ENCODE results near the gene TCAIM.
"Not testable (repeated sequence)": the region's sequence is repeated elsewhere in the genome, so short reads cannot be mapped to it uniquely, and the experiment has no call there.

TCAIM gene

GRCh38 chr3:44348993-44349392, 10.4 kb downstream of the TCAIM start:
- no peak for DNase-seq

GRCh38 chr3:44353355-44353924, 14.9 kb downstream of the TCAIM start:
- DNase-seq, result no peak

- peak; percentile 80 for DNase-seq
Measured at GRCh38 chr3:44355362-44356033, 16.9 kb downstream of the TCAIM start.

GRCh38 chr3:44359146-44359751, 20.7 kb downstream of the TCAIM start:
- DNase-seq, result no peak

GRCh38 chr3:44363591-44363990, 25.0 kb downstream of the TCAIM start:
- DNase-seq, result no peak

GRCh38 chr3:44365952-44366351, 27.4 kb downstream of the TCAIM start:
- no peak for DNase-seq

GRCh38 chr3:44375450-44375849, 36.9 kb downstream of the TCAIM start:
- DNase-seq, result no peak

GRCh38 chr3:44387404-44387803, 48.8 kb downstream of the TCAIM start:
- DNase-seq, result no peak

GRCh38 chr3:44392489-44392888, 53.9 kb downstream of the TCAIM start:
- DNase-seq, result no peak

- DNase-seq, result no peak
Measured at GRCh38 chr3:44395714-44396113, 57.1 kb downstream of the TCAIM start.

- DNase-seq, result no peak
Measured at GRCh38 chr3:44396200-44397171, 57.9 kb downstream of the TCAIM start.

- DNase-seq, result not testable (repeated sequence)
Measured at GRCh38 chr3:44398271-44398670, 59.7 kb downstream of the TCAIM start.

GRCh38 chr3:44398853-44399252, 60.3 kb downstream of the TCAIM start:
- DNase-seq, result no peak

- DNase-seq, result peak; percentile 11
Measured at GRCh38 chr3:44400771-44401170, 62.2 kb downstream of the TCAIM start.

GRCh38 chr3:44402548-44402947, 64.0 kb downstream of the TCAIM start:
- DNase-seq, result no peak

GRCh38 chr3:44409640-44410410, 71.3 kb downstream of the TCAIM start:
- no peak for DNase-seq

GRCh38 chr3:44411031-44411645, 72.6 kb downstream of the TCAIM start:
- DNase-seq, result no peak

GRCh38 chr3:44412365-44412764, 73.8 kb downstream of the TCAIM start:
- DNase-seq, result no peak

GRCh38 chr3:44414517-44415090, 76.0 kb downstream of the TCAIM start:
- DNase-seq, result no peak

GRCh38 chr3:44415421-44415820, 76.9 kb downstream of the TCAIM start:
- no peak for DNase-seq

Measured in OCI-M1 (cell line).